ENCODE data around the gene SPANXC.
A peak's percentile ranks its signal among the peaks of the same experiment; 100 is the strongest.
"Not testable (repeated sequence)": the region's sequence is repeated elsewhere in the genome, so short reads cannot be mapped to it uniquely, and the experiment has no call there.

The SPANXC gene, protein sequence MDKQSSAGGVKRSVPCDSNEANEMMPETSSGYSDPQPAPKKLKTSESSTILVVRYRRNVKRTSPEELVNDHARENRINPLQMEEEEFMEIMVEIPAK

DNA sequence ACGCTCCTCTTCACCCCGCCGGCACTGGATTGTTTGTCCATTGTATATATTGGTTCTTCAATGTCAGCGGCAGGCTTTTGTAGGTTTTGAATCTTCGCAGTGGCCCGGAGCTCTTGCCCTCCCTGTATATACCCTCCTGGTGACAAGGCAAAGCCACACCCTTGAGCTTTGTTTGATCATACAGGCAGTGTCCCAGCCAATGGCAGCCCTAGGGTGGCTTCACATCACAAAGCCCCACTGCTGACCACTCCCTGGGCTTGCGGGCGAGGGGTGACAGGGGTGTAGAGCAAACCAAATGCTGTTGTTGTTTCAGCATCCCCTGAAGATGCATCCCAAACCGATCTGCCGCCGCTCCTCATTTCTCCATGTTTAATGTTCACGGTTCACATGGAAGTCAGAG is at the start of gene SPANXC:
Gene SPANXC, minus strand, starts transcription at position 101 of the 400 bp plus-strand sequence. Its CDS starts 60 bp downstream, at position 41.
- DNase-seq (ENCODE audit: low spot score): not testable (repeated sequence)

DNA sequence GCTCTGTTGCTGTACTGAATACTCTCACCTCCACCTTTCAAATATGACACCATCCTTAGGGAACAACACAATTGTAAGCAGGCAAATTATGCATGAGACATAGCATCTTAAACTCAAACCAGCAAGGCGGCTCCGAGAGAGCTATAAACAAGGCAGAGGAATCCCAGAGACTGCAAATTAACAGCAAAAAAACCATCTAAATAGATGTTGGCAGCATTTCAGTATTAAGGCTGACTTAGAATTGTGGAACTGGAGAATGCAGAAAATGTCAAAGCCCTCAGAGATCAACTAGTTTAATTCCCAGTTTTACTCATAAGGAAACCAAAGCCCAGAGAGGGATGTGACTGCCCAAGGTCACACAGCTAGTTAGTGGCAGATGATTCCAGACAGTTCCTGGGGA is 37.2 kb upstream of the SPANXC start:
- no peak for DNase-seq (ENCODE audit: low spot score)

DNA sequence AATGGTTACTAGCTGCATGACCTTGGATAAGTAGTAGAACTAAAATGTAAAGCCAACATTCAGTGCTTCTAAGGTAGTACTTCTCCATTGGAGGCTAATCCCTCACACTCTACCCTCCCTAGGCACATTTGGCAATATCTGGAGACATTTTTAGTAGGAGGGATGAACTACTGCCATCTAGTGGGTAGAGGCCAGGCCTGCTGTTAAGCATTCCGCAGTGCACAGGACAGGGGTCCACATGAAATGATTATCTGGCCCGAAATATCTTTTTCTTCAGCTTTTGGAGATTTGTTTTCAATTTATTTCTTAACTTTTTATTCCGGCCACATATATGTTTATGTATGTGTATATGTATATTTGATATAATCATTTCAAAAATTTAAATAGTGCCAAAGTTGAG is 36.0 kb upstream of the SPANXC start:
- peak; percentile 27 for DNase-seq (ENCODE audit: low spot score)

DNA sequence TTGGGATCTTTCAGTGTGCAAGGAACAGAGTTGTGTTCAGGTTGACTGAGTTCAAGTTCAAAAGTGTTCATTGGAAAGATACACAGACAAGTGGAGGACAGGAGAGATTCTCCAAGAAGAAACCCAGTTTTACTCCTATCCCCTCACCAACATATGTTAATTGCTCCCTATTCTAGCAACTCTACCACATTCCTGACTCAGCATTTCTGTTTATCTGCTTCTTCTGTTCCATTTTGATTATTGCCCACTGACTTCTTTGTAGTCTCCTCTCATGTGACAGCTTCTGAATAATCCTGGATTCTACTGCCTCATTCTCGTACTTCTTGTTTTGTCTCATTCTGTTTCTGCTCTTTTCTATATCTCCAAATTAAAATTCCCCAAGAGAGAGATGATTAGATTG is 15.8 kb upstream of the SPANXC start:
- no peak for DNase-seq (ENCODE audit: low spot score)

DNA sequence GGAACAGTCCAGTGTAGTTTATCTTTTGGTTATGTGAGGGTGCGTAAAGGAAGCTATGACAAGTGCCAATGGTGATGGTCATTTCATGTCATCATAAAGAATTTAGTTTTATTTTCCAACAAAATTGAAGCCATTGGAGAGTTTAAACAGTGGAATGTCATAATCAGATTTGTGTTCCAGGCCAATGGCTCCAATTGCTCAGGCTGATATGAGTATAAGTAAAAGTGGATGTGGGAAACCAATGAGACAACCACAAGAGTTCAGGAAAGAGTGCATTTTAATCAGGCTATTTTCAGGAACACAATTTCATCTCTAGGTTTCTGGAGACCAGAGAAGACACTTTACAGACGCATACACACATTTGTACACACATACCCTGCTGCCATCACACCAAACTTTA is 20.7 kb downstream of the SPANXC start:
- DNase-seq (ENCODE audit: low spot score): no peak

DNA sequence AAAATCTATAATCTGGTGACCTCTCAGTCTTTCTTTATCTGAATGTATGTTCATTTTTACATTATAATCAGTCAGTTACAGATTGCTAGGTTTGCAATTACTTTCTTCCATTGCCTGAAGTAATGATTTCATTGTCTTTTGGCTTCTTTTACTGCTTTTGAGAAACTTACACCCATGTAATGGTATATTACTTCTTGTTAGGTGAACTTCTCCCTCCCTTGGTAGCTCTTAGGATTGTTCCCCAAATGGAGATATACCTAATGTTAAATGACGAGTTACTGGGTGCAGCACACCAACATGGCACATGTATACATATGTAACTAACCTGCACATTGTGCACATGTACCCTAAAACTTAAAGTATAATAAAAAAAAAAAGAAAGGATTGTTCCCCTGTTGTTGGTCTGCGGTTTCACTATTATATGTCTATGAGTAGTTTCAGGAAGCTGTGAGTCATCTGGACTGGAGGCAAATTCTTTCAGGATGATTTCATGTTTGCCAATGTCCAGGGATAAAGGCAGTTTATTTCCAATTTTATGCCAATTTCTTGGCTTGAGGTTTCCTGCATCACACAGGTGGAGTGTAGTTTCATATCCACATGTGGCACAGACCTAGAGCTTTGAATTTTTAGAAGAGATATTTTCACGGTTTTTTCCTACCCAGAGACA is 21.8 kb downstream of the SPANXC start:
- DNase-seq (ENCODE audit: low spot score): no peak

DNA sequence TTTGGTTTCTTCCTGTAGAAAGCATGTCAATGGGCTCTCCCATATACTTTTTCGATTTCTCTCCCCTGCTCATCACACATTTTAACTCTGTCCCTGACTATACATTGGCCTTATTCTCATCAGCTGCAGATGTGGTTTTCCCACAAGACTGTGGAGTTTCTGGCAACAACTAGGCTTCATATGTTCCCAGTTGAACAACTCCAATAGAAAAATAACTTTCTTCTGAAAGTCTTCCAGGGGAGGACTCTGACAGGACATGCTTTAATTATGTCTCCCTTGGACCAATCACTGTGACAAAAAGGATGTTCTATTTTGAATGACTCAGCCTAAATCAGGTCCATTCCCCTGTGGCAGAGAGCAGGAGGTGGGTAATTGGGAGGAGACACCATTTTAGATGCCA is 28.1 kb downstream of the SPANXC start:
- DNase-seq (ENCODE audit: low spot score): no peak

DNA sequence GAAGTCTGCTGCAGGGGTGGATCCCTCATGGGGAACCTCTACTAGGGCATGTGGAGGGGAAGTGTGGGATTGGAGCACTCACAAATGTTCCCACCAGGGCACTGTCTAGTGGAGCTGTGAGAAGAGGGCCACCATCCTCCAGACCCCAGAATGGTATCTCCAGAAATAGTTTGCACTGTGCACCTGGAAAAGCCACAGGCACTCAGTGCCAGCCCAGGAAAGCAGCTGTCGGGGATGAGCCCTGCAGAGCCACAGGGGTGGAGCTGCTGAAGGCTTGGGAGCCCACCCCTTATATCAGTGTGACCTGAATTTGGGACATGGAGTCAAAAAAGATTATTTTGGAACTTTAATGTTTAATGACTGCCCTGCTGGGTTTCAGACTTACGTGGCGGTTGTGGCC is 40.4 kb downstream of the SPANXC start:
- no peak for DNase-seq (ENCODE audit: low spot score)

Measured in activated CD4-positive, alpha-beta T cell treated with anti-CD3 and anti-CD28 coated beads, Interleukin-2, Interleukin-4, amounts not matched to agents 100 ng/mL and 50 ng/mL, durations not matched to agents 16 hours and 8 hours (primary cell).